ENCODE data around the gene ZNF408. TPM values are rescaled to one million over a fixed set of nuclear protein-coding genes. Genes with fewer than 3 reads are reported as not detected.

ZNF408 gene
- total RNA-seq, 1 experiment from 2014 or later, result 19.8 TPM

DNA sequence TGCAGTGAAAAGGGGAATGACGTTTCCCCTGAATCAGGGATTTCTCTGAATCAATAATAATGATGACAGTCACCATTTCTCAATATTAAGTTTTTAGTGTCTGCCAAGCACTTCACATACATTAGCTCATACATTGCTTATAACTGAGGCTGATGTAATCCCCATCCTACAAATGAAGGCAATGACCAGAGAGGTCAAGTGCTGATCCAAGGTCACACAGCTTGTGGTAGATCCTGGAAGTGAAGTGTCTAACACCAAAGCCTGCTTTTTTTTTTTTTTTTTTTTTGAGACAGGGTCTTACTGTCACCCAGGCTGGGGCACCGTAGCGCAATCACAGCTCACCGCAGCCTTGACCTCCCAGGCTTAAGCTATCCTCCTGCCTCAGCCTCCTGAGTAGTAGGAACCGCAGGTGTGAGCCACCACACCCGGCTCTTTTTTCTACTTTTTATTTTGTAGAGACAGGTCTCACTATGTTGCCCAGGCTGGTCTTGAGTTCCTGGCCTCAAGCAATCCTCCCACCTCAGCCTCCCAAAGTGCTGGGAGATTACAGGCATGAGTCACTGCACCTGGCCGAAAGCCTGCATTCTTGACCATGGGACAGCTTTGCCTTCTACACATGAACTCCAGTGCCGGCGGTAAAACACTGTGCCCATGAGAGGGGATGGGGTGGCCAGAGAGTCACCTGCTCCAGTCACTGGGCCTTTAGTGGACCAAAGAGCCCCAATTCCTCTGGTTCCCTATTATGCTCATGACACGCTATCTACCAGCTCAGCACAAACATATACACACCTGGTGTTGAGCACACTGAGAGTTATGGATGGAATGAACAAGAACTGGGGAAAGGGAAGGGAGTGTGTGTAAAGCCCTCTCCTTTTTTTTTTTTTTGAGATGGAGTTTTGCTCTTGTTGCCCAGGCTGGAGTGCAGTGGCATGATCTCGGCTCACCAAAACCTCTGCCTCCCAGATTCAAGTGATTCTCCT, 17.8 kb upstream of the ZNF408 start:
- BruUV-seq (replicated peaks), result no TSS peak
- H3K36me3 ChIP-seq (ENCODE audit: control insufficient read depth, insufficient read depth, low read length), result no peaks in the 10 kb centered on the region; the same call in 1 of the 2 replicates
- intact Hi-C loops (cut with micrococcal nuclease; ENCODE audit: unreplicated experiment), result no loop called here
- no peaks in the 10 kb centered on the region for H3K9me3 ChIP-seq (ENCODE audit: control insufficient read depth, insufficient read depth, low read depth, low read length)
- in situ Hi-C loops (cut with HindIII; ENCODE audit: low pct_unique_long_range_greater_than_20kb, low sequenced_read_pairs), result no loop called here
- no peak overlapping the region for H3K27ac ChIP-seq (ENCODE audit: low read length)
- TF ChIP-seq, protein P1, sequence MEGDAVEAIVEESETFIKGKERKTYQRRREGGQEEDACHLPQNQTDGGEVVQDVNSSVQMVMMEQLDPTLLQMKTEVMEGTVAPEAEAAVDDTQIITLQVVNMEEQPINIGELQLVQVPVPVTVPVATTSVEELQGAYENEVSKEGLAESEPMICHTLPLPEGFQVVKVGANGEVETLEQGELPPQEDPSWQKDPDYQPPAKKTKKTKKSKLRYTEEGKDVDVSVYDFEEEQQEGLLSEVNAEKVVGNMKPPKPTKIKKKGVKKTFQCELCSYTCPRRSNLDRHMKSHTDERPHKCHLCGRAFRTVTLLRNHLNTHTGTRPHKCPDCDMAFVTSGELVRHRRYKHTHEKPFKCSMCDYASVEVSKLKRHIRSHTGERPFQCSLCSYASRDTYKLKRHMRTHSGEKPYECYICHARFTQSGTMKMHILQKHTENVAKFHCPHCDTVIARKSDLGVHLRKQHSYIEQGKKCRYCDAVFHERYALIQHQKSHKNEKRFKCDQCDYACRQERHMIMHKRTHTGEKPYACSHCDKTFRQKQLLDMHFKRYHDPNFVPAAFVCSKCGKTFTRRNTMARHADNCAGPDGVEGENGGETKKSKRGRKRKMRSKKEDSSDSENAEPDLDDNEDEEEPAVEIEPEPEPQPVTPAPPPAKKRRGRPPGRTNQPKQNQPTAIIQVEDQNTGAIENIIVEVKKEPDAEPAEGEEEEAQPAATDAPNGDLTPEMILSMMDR (IDR thresholded peaks at IDR 0.05), result no peak
- no peak for TF ChIP-seq SIN3A (IDR thresholded peaks at IDR 0.05; ENCODE audit: borderline replicate concordance, insufficient read depth, low read depth, low read length)
- no peak for TF ChIP-seq POLR2AphosphoS5 (IDR thresholded peaks at IDR 0.05; ENCODE audit: low read depth, low read length)
- TF ChIP-seq TCF7L2 (IDR thresholded peaks at IDR 0.05; ENCODE audit: low read depth, low read length), result no peak
- TF ChIP-seq, protein P2, sequence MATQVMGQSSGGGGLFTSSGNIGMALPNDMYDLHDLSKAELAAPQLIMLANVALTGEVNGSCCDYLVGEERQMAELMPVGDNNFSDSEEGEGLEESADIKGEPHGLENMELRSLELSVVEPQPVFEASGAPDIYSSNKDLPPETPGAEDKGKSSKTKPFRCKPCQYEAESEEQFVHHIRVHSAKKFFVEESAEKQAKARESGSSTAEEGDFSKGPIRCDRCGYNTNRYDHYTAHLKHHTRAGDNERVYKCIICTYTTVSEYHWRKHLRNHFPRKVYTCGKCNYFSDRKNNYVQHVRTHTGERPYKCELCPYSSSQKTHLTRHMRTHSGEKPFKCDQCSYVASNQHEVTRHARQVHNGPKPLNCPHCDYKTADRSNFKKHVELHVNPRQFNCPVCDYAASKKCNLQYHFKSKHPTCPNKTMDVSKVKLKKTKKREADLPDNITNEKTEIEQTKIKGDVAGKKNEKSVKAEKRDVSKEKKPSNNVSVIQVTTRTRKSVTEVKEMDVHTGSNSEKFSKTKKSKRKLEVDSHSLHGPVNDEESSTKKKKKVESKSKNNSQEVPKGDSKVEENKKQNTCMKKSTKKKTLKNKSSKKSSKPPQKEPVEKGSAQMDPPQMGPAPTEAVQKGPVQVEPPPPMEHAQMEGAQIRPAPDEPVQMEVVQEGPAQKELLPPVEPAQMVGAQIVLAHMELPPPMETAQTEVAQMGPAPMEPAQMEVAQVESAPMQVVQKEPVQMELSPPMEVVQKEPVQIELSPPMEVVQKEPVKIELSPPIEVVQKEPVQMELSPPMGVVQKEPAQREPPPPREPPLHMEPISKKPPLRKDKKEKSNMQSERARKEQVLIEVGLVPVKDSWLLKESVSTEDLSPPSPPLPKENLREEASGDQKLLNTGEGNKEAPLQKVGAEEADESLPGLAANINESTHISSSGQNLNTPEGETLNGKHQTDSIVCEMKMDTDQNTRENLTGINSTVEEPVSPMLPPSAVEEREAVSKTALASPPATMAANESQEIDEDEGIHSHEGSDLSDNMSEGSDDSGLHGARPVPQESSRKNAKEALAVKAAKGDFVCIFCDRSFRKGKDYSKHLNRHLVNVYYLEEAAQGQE (IDR thresholded peaks at IDR 0.05; ENCODE audit: insufficient read depth in 1 of 2, low read depth in 2 of 2, low read length in 1 of 2), result no peak
- CTCF ChIA-PET, result interaction anchor here (0.6 kb wide), 1 partner anchor 293 kb away, joined by 5 read pairs; no protein-coding TSS in a partner anchor
- peak; percentile 37; the same call in 1 of the 2 replicates for ATAC-seq
- no peaks in the 10 kb centered on the region for H3K27me3 ChIP-seq (ENCODE audit: control insufficient read depth, insufficient read depth, low read length)
- DNase-seq (ENCODE audit: low read depth, low spot score), result no peak
- POLR2A ChIA-PET, result interaction anchor here (0.7 kb wide), 1 partner anchor 294 kb away, joined by 5 read pairs; no protein-coding TSS in a partner anchor
- no peak overlapping the region for H3K4me3 ChIP-seq (ENCODE audit: low read depth in 2 of 2, low read length in 2 of 2)
- peaks cover 9% of the 10 kb centered on the region; the same call in 1 of the 2 replicates for H3K4me1 ChIP-seq (ENCODE audit: control insufficient read depth, insufficient read depth, low read length)

DNA sequence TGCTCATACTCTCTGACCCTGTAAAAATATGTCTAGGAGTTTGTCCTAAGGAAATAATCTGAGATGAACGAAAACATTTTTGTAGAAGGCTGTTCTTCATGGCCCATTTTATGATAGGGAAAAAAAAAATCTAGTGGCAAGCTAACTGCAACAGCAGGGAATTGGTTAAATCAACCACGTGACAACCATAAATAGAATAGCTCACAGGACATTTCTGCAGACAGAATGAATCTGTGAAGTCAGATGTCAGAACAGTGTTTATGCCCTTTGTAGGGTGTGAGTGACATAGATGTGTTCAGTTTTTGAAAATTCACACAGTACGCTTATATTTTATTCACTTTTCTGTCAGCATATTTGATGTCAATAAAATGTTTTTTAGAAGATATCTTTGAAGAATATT, 16.5 kb upstream of the ZNF408 start:
- DNase-seq (ENCODE audit: low read depth, low spot score) (no peak), ATAC-seq (no peak)
- POLR2A ChIA-PET, result interaction anchor here (0.5 to 0.7 kb wide), 3 partner anchors 16 to 160 kb away, joined by 3 to 9 read pairs (median 3); partner anchors contain the start of genes ARHGAP1 and ZNF408
- H3K4me3 ChIP-seq (ENCODE audit: low read depth in 2 of 2, low read length in 2 of 2), result no peak overlapping the region
- intact Hi-C loops (cut with micrococcal nuclease; ENCODE audit: unreplicated experiment) (no loop called here), in situ Hi-C loops (cut with HindIII; ENCODE audit: low pct_unique_long_range_greater_than_20kb, low sequenced_read_pairs) (no loop called here)
- no TSS peak for BruUV-seq (replicated peaks)
- H3K36me3 ChIP-seq (ENCODE audit: control insufficient read depth, insufficient read depth, low read length), result no peaks in the 10 kb centered on the region; the same call in 1 of the 2 replicates
- H3K27ac ChIP-seq (ENCODE audit: low read length), result no peak overlapping the region
- no peaks in the 10 kb centered on the region for H3K27me3 ChIP-seq (ENCODE audit: control insufficient read depth, insufficient read depth, low read length)
- CTCF ChIA-PET, result interaction anchor here (0.6 kb wide), 1 partner anchor 37 kb away, joined by 4 read pairs; no protein-coding TSS in a partner anchor
- peaks cover 9% of the 10 kb centered on the region; the same call in 1 of the 2 replicates for H3K4me1 ChIP-seq (ENCODE audit: control insufficient read depth, insufficient read depth, low read length)
- H3K9me3 ChIP-seq (ENCODE audit: control insufficient read depth, insufficient read depth, low read depth, low read length), result no peaks in the 10 kb centered on the region
- TF ChIP-seq, protein P1 (IDR thresholded peaks at IDR 0.05), result no peak
- TF ChIP-seq, protein P2 (IDR thresholded peaks at IDR 0.05; ENCODE audit: insufficient read depth in 1 of 2, low read depth in 2 of 2, low read length in 1 of 2), result no peak
- TF ChIP-seq TCF7L2 (IDR thresholded peaks at IDR 0.05; ENCODE audit: low read depth, low read length), result no peak
- TF ChIP-seq POLR2AphosphoS5 (IDR thresholded peaks at IDR 0.05; ENCODE audit: low read depth, low read length), result no peak
- no peak for TF ChIP-seq SIN3A (IDR thresholded peaks at IDR 0.05; ENCODE audit: borderline replicate concordance, insufficient read depth, low read depth, low read length)

All from Panc1 (cell line).